ENCODE results near the gene PRLH.

The PRLH gene

GRCh38 chr2:237561221-237561620, 5.2 kb upstream of the PRLH start (continued):
- TF ChIP-seq, protein P1, sequence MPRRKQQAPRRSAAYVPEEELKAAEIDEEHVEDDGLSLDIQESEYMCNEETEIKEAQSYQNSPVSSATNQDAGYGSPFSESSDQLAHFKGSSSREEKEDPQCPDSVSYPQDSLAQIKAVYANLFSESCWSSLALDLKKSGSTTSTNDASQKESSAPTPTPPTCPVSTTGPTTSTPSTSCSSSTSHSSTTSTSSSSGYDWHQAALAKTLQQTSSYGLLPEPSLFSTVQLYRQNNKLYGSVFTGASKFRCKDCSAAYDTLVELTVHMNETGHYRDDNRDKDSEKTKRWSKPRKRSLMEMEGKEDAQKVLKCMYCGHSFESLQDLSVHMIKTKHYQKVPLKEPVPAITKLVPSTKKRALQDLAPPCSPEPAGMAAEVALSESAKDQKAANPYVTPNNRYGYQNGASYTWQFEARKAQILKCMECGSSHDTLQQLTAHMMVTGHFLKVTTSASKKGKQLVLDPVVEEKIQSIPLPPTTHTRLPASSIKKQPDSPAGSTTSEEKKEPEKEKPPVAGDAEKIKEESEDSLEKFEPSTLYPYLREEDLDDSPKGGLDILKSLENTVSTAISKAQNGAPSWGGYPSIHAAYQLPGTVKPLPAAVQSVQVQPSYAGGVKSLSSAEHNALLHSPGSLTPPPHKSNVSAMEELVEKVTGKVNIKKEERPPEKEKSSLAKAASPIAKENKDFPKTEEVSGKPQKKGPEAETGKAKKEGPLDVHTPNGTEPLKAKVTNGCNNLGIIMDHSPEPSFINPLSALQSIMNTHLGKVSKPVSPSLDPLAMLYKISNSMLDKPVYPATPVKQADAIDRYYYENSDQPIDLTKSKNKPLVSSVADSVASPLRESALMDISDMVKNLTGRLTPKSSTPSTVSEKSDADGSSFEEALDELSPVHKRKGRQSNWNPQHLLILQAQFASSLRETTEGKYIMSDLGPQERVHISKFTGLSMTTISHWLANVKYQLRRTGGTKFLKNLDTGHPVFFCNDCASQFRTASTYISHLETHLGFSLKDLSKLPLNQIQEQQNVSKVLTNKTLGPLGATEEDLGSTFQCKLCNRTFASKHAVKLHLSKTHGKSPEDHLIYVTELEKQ (tag by site-specific recombination; IDR thresholded peaks at IDR 0.05; ENCODE audit: borderline replicate concordance), result no peak

GRCh38 chr2:237563816-237564215, 2.6 kb upstream of the PRLH start:
- Histone ChIP-seq H3K27ac (ENCODE audit: extremely low read depth, low read depth, low read length) (no peak overlapping the region), H3K4me3 (ENCODE audit: low read depth, low read length) (no peak overlapping the region), H3K4me1 (ENCODE audit: control insufficient read depth, insufficient read depth, low read length) (no peaks in the 10 kb centered on the region), H3K9me3 (ENCODE audit: control insufficient read depth, insufficient read depth, low read depth, low read length) (no peaks in the 10 kb centered on the region), H3K36me3 (ENCODE audit: control insufficient read depth in 2 of 2, insufficient read depth in 1 of 2, low read length in 2 of 2) (no peaks in the 10 kb centered on the region)
- TF ChIP-seq ZNF600 (tag by site-specific recombination; IDR thresholded peaks at IDR 0.05) (no peak), ZBTB20 (tag by site-specific recombination; IDR thresholded peaks at IDR 0.05) (no peak), ZSCAN5A (tag by site-specific recombination; IDR thresholded peaks at IDR 0.05) (no peak), ZNF18 (tag by site-specific recombination; IDR thresholded peaks at IDR 0.05) (no peak), ZSCAN23 (tag by site-specific recombination; IDR thresholded peaks at IDR 0.05) (no peak)
- TF ChIP-seq, protein P2, sequence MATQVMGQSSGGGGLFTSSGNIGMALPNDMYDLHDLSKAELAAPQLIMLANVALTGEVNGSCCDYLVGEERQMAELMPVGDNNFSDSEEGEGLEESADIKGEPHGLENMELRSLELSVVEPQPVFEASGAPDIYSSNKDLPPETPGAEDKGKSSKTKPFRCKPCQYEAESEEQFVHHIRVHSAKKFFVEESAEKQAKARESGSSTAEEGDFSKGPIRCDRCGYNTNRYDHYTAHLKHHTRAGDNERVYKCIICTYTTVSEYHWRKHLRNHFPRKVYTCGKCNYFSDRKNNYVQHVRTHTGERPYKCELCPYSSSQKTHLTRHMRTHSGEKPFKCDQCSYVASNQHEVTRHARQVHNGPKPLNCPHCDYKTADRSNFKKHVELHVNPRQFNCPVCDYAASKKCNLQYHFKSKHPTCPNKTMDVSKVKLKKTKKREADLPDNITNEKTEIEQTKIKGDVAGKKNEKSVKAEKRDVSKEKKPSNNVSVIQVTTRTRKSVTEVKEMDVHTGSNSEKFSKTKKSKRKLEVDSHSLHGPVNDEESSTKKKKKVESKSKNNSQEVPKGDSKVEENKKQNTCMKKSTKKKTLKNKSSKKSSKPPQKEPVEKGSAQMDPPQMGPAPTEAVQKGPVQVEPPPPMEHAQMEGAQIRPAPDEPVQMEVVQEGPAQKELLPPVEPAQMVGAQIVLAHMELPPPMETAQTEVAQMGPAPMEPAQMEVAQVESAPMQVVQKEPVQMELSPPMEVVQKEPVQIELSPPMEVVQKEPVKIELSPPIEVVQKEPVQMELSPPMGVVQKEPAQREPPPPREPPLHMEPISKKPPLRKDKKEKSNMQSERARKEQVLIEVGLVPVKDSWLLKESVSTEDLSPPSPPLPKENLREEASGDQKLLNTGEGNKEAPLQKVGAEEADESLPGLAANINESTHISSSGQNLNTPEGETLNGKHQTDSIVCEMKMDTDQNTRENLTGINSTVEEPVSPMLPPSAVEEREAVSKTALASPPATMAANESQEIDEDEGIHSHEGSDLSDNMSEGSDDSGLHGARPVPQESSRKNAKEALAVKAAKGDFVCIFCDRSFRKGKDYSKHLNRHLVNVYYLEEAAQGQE (tag by site-specific recombination; IDR thresholded peaks at IDR 0.05), result peak; percentile 92
- TF ChIP-seq, protein P3, sequence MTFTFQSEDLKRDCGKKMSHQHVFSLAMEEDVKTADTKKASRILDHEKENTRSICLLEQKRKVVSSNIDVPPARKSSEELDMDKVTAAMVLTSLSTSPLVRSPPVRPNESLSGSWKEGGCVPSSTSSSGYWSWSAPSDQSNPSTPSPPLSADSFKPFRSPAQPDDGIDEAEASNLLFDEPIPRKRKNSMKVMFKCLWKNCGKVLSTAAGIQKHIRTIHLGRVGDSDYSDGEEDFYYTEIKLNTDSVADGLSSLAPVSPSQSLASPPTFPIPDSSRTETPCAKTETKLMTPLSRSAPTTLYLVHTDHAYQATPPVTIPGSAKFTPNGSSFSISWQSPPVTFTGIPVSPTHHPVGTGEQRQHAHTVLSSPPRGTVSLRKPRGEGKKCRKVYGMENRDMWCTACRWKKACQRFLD (tag by site-specific recombination; IDR thresholded peaks at IDR 0.05), result no peak
- ChIA-PET CTCF (interaction anchor here (1.4 to 5.0 kb wide), 2 partner anchors 8 to 51 kb away, joined by 8 to 27 read pairs; no protein-coding TSS in a partner anchor), POLR2A (no interaction called here)

GRCh38 chr2:237564526-237565131, 1.7 kb upstream of the PRLH start:
- TF ChIP-seq MEIS1 (CRISPR knock-in tag; IDR thresholded peaks at IDR 0.05; ENCODE audit: borderline replicate concordance) (no peak), ZNF341 (tag by site-specific recombination; IDR thresholded peaks at IDR 0.05; ENCODE audit: low read depth) (0 out of 2 replicates have a peak, but pooled peaks have one; percentile 18)
- H3K36me3 ChIP-seq (ENCODE audit: control insufficient read depth in 2 of 2, insufficient read depth in 1 of 2, low read length in 2 of 2), result no peaks in the 10 kb centered on the region
- H3K4me1 ChIP-seq (ENCODE audit: control insufficient read depth, insufficient read depth, low read length), result no peaks in the 10 kb centered on the region
- CTCF ChIA-PET, result no interaction called here
- no peaks in the 10 kb centered on the region for H3K9me3 ChIP-seq (ENCODE audit: control insufficient read depth, insufficient read depth, low read depth, low read length)
- POLR2A ChIA-PET, result no interaction called here
- H3K4me3 ChIP-seq (ENCODE audit: low read depth, low read length), result no peak overlapping the region
- H3K27ac ChIP-seq (ENCODE audit: extremely low read depth, low read depth, low read length), result no peak overlapping the region

All from HEK293 (cell line).